Endothelial cell of umbilical vein (primary cell): ENCODE results near the gene C15orf39.

Experiments
- EZH2 ChIP-seq: IDR thresholded peaks from 2 replicates; pipeline ENCODE4 v1.6.1; 2012; ENCODE audit warnings: borderline replicate concordance, low read depth, mild to moderate bottlenecking, moderate library complexity, low read length, inconsistent platforms; ENCODE audit not compliant: severe bottlenecking
- FOS ChIP-seq: IDR thresholded peaks from 2 replicates; pipeline ENCODE4 v1.6.1; 2011; ENCODE audit warnings: mild to moderate bottlenecking, low read length, moderate library complexity, borderline replicate concordance; ENCODE audit not compliant: insufficient read depth
- MYC ChIP-seq: IDR thresholded peaks from one replicate; pipeline ENCODE4 v1.6.1; 2011; ENCODE audit warnings: mild to moderate bottlenecking, low read depth, low read length
- POLR2A ChIP-seq: IDR thresholded peaks from 2 replicates; pipeline ENCODE4 v1.6.1; 2012; ENCODE audit warnings: low read depth, mild to moderate bottlenecking, control low read depth, low read length
- POLR2AphosphoS5 ChIP-seq: IDR thresholded peaks from 2 replicates; pipeline ENCODE4 v1.6.1; 2012; ENCODE audit warnings: low read depth, mild to moderate bottlenecking, control low read depth, low read length, moderate library complexity; ENCODE audit not compliant: insufficient read depth
- TF ChIP-seq, protein P1 (sequence below), 2 donors: IDR thresholded peaks; 1 replicate in 1 of 2; 2 replicates in 1 of 2; pipeline ENCODE4 v1.5.1; 2011; ENCODE audit warnings: low read length in 2 of 2, mild to moderate bottlenecking in 2 of 2, moderate library complexity in 2 of 2, control low read depth in 1 of 2, inconsistent platforms in 1 of 2, low read depth in 1 of 2; ENCODE audit not compliant: insufficient read depth in 1 of 2; ENCODE audit errors: extremely low read depth in 1 of 2

- TF ChIP-seq, protein P1, sequence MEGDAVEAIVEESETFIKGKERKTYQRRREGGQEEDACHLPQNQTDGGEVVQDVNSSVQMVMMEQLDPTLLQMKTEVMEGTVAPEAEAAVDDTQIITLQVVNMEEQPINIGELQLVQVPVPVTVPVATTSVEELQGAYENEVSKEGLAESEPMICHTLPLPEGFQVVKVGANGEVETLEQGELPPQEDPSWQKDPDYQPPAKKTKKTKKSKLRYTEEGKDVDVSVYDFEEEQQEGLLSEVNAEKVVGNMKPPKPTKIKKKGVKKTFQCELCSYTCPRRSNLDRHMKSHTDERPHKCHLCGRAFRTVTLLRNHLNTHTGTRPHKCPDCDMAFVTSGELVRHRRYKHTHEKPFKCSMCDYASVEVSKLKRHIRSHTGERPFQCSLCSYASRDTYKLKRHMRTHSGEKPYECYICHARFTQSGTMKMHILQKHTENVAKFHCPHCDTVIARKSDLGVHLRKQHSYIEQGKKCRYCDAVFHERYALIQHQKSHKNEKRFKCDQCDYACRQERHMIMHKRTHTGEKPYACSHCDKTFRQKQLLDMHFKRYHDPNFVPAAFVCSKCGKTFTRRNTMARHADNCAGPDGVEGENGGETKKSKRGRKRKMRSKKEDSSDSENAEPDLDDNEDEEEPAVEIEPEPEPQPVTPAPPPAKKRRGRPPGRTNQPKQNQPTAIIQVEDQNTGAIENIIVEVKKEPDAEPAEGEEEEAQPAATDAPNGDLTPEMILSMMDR (IDR thresholded peaks at IDR 0.05; ENCODE audit: extremely low read depth in 1 of 2, insufficient read depth in 1 of 2, low read depth in 1 of 2, low read length in 2 of 2), result no peak
- no peak for TF ChIP-seq MYC
- no peak for TF ChIP-seq POLR2AphosphoS5
- no peak for TF ChIP-seq POLR2A
- no peak for TF ChIP-seq EZH2
- no peak for TF ChIP-seq FOS
Observed at GRCh38 chr15:75170203-75170602, 31.5 kb upstream of the C15orf39 start.
